ENCODE data around the gene SLC39A8. TPM values are rescaled to one million over a fixed set of nuclear protein-coding genes. Genes with fewer than 3 reads are reported as not detected.

Gene SLC39A8
- total and polyA plus RNA-seq, 9 of the 15 experiments (the other 6 are each of a cell fraction or from before 2014, with no cell fraction given): 8.2 to 30.3 (median 25.0) TPM

- TF ChIP-seq FOXM1 (IDR thresholded peaks at IDR 0.05; ENCODE audit: low read depth) (peak; percentile 34; the same call in 1 of the 2 replicates), FOXM1 (CRISPR knock-in tag; IDR thresholded peaks at IDR 0.05; ENCODE audit: low read depth) (no peak), SIN3A (IDR thresholded peaks at IDR 0.05; ENCODE audit: borderline replicate concordance in 2 of 2, control insufficient read depth in 1 of 2, low read depth in 2 of 2, low read length in 2 of 2) (0 out of 4 replicates have a peak, but pooled peaks of 1 of the 2 experiments have one; percentile 3), RBBP5 (IDR thresholded peaks at IDR 0.05; ENCODE audit: borderline replicate concordance, insufficient read depth, low read length, poor library complexity, severe bottlenecking) (no peak), HBP1 (CRISPR knock-in tag; IDR thresholded peaks at IDR 0.05) (no peak), CREM (IDR thresholded peaks at IDR 0.05; ENCODE audit: low read depth) (peak; percentile 63), DPF2 (IDR thresholded peaks at IDR 0.05) (peak; percentile 73), LCOR (CRISPR knock-in tag; IDR thresholded peaks at IDR 0.05) (peak; percentile 21; the same call in 1 of the 2 replicates), SMARCA4 (IDR thresholded peaks at IDR 0.05) (peak; percentile 49), ZFP91 (CRISPR knock-in tag; IDR thresholded peaks at IDR 0.05) (peak; percentile 13; the same call in 1 of the 2 replicates), IRF9 (tag; IDR thresholded peaks at IDR 0.05) (no peak), STAT5A (IDR thresholded peaks at IDR 0.05; ENCODE audit: borderline replicate concordance, low read length) (peak; percentile 64), TFAP4 (CRISPR knock-in tag; IDR thresholded peaks at IDR 0.05; ENCODE audit: borderline replicate concordance) (peak; percentile 75; the same call in 1 of the 2 replicates)
- TF ChIP-seq, protein P1, sequence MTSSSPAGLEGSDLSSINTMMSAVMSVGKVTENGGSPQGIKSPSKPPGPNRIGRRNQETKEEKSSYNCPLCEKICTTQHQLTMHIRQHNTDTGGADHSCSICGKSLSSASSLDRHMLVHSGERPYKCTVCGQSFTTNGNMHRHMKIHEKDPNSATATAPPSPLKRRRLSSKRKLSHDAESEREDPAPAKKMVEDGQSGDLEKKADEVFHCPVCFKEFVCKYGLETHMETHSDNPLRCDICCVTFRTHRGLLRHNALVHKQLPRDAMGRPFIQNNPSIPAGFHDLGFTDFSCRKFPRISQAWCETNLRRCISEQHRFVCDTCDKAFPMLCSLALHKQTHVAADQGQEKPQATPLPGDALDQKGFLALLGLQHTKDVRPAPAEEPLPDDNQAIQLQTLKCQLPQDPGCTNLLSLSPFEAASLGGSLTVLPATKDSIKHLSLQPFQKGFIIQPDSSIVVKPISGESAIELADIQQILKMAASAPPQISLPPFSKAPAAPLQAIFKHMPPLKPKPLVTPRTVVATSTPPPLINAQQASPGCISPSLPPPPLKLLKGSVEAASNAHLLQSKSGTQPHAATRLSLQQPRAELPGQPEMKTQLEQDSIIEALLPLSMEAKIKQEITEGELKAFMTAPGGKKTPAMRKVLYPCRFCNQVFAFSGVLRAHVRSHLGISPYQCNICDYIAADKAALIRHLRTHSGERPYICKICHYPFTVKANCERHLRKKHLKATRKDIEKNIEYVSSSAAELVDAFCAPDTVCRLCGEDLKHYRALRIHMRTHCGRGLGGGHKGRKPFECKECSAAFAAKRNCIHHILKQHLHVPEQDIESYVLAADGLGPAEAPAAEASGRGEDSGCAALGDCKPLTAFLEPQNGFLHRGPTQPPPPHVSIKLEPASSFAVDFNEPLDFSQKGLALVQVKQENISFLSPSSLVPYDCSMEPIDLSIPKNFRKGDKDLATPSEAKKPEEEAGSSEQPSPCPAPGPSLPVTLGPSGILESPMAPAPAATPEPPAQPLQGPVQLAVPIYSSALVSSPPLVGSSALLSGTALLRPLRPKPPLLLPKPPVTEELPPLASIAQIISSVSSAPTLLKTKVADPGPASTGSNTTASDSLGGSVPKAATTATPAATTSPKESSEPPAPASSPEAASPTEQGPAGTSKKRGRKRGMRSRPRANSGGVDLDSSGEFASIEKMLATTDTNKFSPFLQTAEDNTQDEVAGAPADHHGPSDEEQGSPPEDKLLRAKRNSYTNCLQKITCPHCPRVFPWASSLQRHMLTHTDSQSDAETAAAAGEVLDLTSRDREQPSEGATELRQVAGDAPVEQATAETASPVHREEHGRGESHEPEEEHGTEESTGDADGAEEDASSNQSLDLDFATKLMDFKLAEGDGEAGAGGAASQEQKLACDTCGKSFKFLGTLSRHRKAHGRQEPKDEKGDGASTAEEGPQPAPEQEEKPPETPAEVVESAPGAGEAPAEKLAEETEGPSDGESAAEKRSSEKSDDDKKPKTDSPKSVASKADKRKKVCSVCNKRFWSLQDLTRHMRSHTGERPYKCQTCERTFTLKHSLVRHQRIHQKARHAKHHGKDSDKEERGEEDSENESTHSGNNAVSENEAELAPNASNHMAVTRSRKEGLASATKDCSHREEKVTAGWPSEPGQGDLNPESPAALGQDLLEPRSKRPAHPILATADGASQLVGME (CRISPR knock-in tag; IDR thresholded peaks at IDR 0.05): no peak
- TF ChIP-seq, protein P2, sequence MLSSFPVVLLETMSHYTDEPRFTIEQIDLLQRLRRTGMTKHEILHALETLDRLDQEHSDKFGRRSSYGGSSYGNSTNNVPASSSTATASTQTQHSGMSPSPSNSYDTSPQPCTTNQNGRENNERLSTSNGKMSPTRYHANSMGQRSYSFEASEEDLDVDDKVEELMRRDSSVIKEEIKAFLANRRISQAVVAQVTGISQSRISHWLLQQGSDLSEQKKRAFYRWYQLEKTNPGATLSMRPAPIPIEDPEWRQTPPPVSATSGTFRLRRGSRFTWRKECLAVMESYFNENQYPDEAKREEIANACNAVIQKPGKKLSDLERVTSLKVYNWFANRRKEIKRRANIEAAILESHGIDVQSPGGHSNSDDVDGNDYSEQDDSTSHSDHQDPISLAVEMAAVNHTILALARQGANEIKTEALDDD (IDR thresholded peaks at IDR 0.05): peak; percentile 99
Measured at GRCh38 chr4:102343964-102344519, 1.2 kb downstream of the SLC39A8 start (continued).
